OCI-LY1 (cell line): Measurements from ENCODE around the gene DNAH8.

ENCODE experiments used
- CTCF ChIP-seq: fragments of 200-600 bp; sonication (generic), shearing (Covaris generic); IDR thresholded peaks from 2 replicates; pipeline ENCODE4 v1.5.1; 2017; ENCODE audit warnings: mild to moderate bottlenecking, antibody characterized with exemption, low read length, moderate library complexity, mixed read lengths
- EZH2 ChIP-seq: fragments of 200-600 bp; sonication (generic), shearing (Covaris generic); IDR thresholded peaks from 2 replicates; pipeline ENCODE4 v1.8.0; 2017; ENCODE audit warnings: borderline replicate concordance, mixed run types, mild to moderate bottlenecking, antibody characterized with exemption, low read length, moderate library complexity, mixed read lengths

- no peak for TF ChIP-seq CTCF
- TF ChIP-seq EZH2 = no peak
Observed at GRCh38 chr6:39053854-39054576, 338.9 kb downstream of the DNAH8 start.
